IMR-90 (cell line): Measurements from ENCODE around the gene DIP2B. TPM values are rescaled to one million over a fixed set of nuclear protein-coding genes. Genes with fewer than 3 reads are reported as not detected.

Source experiments
- ATAC-seq: fragments of 200-7000 bp; cut with Tn5 transposase; 2 replicates; pipeline ENCODE4 v1.9.1; 2020; ENCODE audit warnings: low read depth, mild to moderate bottlenecking, moderate library complexity
- BruUV-seq: library from RNA; stranded (reverse); fragments of 400-500 nt; replicated peaks from 2 replicates; lab custom pipeline; 2021; lab: Mats Ljungman, UMichigan
- CTCF ChIA-PET: fragments of 300-600 bp; formaldehyde crosslinking; extraction: SDS; loops from one replicate; lab custom pipeline; 2021; ENCODE audit warnings: antibody characterized with exemption; lab: Yijun Ruan, JAX
- POLR2A ChIA-PET: fragments of 300-600 bp; sonication (Branson Sonifier 250); formaldehyde crosslinking; loops from one replicate; lab custom pipeline; 2022; ENCODE audit warnings: antibody characterized with exemption; ENCODE audit not compliant: unreplicated experiment; lab: Charles Lee
- DNase-seq: peaks from one replicate; pipeline ENCODE4 v3.0.0; 2013
- H2AFZ ChIP-seq: replicated peaks from 2 replicates; pipeline ENCODE3; 2013; ENCODE audit warnings: low read length, mild to moderate bottlenecking; ENCODE audit not compliant: poor library complexity
- H2AK5ac ChIP-seq: 2 replicates; pipeline ENCODE4 v1.6.1; 2013; ENCODE audit warnings: low read depth, low read length, inconsistent platforms
- H2AK9ac ChIP-seq: replicated peaks from 2 replicates; pipeline ENCODE3; 2013; ENCODE audit warnings: mild to moderate bottlenecking, low read depth, low read length, moderate library complexity; ENCODE audit not compliant: poor library complexity
- H2BK120ac ChIP-seq: 2 replicates; pipeline ENCODE4 v1.6.1; 2013; ENCODE audit warnings: low read depth, low read length, inconsistent platforms
- H2BK15ac ChIP-seq: 3 replicates; pipeline ENCODE4 v1.6.1; 2013; ENCODE audit warnings: low read depth, low read length, inconsistent platforms
- H2BK20ac ChIP-seq: 2 replicates; pipeline ENCODE4 v1.6.1; 2013; ENCODE audit warnings: low read depth, mild to moderate bottlenecking, inconsistent platforms, low read length, moderate library complexity
- H2BK5ac ChIP-seq: 2 replicates; pipeline ENCODE4 v1.6.1; 2013; ENCODE audit warnings: mild to moderate bottlenecking, low read depth, low read length, inconsistent platforms; ENCODE audit not compliant: poor library complexity, severe bottlenecking
- H3K14ac ChIP-seq: replicated peaks from 2 replicates; pipeline ENCODE4 v1.6.1; 2013; ENCODE audit warnings: low read depth, low read length, inconsistent platforms
- H3K18ac ChIP-seq: 2 replicates; pipeline ENCODE4 v1.6.1; 2013; ENCODE audit warnings: low read depth, low read length, control low read depth
- H3K23ac ChIP-seq: 2 replicates; pipeline ENCODE4 v1.6.1; 2013; ENCODE audit warnings: low read depth, low read length, inconsistent platforms
- H3K27ac ChIP-seq: 2 replicates; pipeline ENCODE4 v1.5.1; 2013; ENCODE audit warnings: mild to moderate bottlenecking, control low read depth, low read length; ENCODE audit not compliant: insufficient read depth
- H3K27me3 ChIP-seq: 2 replicates; pipeline ENCODE4 v1.6.1; 2013; ENCODE audit warnings: low read length; ENCODE audit not compliant: control insufficient read depth, insufficient read depth
- H3K36me3 ChIP-seq: 2 replicates; pipeline ENCODE4 v1.6.1; 2013; ENCODE audit warnings: low read length, mixed read lengths; ENCODE audit not compliant: control insufficient read depth, insufficient read depth
- H3K4ac ChIP-seq: 2 replicates; pipeline ENCODE4 v1.6.1; 2013; ENCODE audit warnings: low read depth, low read length, inconsistent platforms
- H3K4me1 ChIP-seq: 2 replicates; pipeline ENCODE4 v1.6.1; 2013; ENCODE audit warnings: low read length, mixed read lengths; ENCODE audit not compliant: control insufficient read depth, insufficient read depth
- H3K4me2 ChIP-seq: 2 replicates; pipeline ENCODE4 v1.6.1; 2013; ENCODE audit warnings: low read depth, mild to moderate bottlenecking, control low read depth, low read length, moderate library complexity
- H3K4me3 ChIP-seq: 2 replicates; pipeline ENCODE4 v1.5.1; 2013; ENCODE audit warnings: low read depth, mild to moderate bottlenecking, control low read depth, low read length, moderate library complexity; ENCODE audit not compliant: insufficient read depth
- H3K56ac ChIP-seq: 2 replicates; pipeline ENCODE4 v1.6.1; 2013; ENCODE audit warnings: low read length, inconsistent platforms; ENCODE audit not compliant: insufficient read depth; ENCODE audit errors: extremely low read depth
- H3K79me1 ChIP-seq, 2 experiments: 2 replicates each; pipeline ENCODE4 v1.6.1; 2013; ENCODE audit warnings: low read length in 2 of 2, inconsistent platforms in 1 of 2, low read depth in 1 of 2
- H3K9ac ChIP-seq: 2 replicates; pipeline ENCODE4 v1.6.1; 2013; ENCODE audit warnings: low read depth, low read length, control low read depth
- H3K9me1 ChIP-seq: 2 replicates; pipeline ENCODE4 v1.6.1; 2013; ENCODE audit warnings: low read length, inconsistent platforms; ENCODE audit not compliant: insufficient read depth
- H3K9me3 ChIP-seq: 2 replicates; pipeline ENCODE4 v1.6.1; 2013; ENCODE audit warnings: low read length; ENCODE audit not compliant: control insufficient read depth, insufficient read depth
- H4K20me1 ChIP-seq: 2 replicates; pipeline ENCODE4 v1.6.1; 2013; ENCODE audit warnings: low read length, inconsistent platforms; ENCODE audit not compliant: insufficient read depth
- H4K5ac ChIP-seq: 2 replicates; pipeline ENCODE4 v1.6.1; 2013; ENCODE audit warnings: mild to moderate bottlenecking, low read depth, low read length, control low read depth
- H4K8ac ChIP-seq, 2 experiments: 2 replicates each; pipeline ENCODE4 v1.6.1; 2013; ENCODE audit warnings: low read depth in 2 of 2, low read length in 2 of 2, control low read depth in 1 of 2, inconsistent platforms in 1 of 2
- H4K91ac ChIP-seq: 2 replicates; pipeline ENCODE4 v1.6.1; 2013; ENCODE audit warnings: low read depth, low read length, inconsistent platforms; ENCODE audit not compliant: insufficient read depth
- BHLHE40 ChIP-seq: fragments of 150-350 bp; IDR thresholded peaks from 2 replicates; pipeline ENCODE4 v1.6.1; 2016; ENCODE audit warnings: mild to moderate bottlenecking, low read depth, low read length
- CEBPB ChIP-seq: IDR thresholded peaks from 2 replicates; pipeline ENCODE4 v1.6.1; 2012; ENCODE audit warnings: low read depth, low read length, improper control_type of control experiment
- FOS ChIP-seq: fragments of 150-350 bp; IDR thresholded peaks from 2 replicates; pipeline ENCODE4 v1.6.1; 2016; ENCODE audit warnings: low read depth, low read length
- MAFK ChIP-seq: IDR thresholded peaks from 2 replicates; pipeline ENCODE4 v1.6.1; 2012; ENCODE audit warnings: low read depth, low read length, improper control_type of control experiment
- MAZ ChIP-seq: IDR thresholded peaks from 2 replicates; pipeline ENCODE4 v1.6.1; 2012; ENCODE audit warnings: low read depth, mild to moderate bottlenecking, low read length, improper control_type of control experiment, moderate library complexity, borderline replicate concordance
- MXI1 ChIP-seq: IDR thresholded peaks from 2 replicates; pipeline ENCODE4 v1.6.1; 2012; ENCODE audit warnings: low read depth, mild to moderate bottlenecking, low read length, moderate library complexity, borderline replicate concordance
- NFE2L2 ChIP-seq: fragments of 150-350 bp; IDR thresholded peaks from 2 replicates; pipeline ENCODE4 v1.6.1; 2016; ENCODE audit warnings: low read depth, mild to moderate bottlenecking, low read length
- POLR2A ChIP-seq: IDR thresholded peaks from 2 replicates; pipeline ENCODE4 v1.6.1; 2012; ENCODE audit warnings: mild to moderate bottlenecking, low read depth, low read length
- RAD21 ChIP-seq: IDR thresholded peaks from 2 replicates; pipeline ENCODE4 v1.6.1; 2012; ENCODE audit warnings: low read length, improper control_type of control experiment
- RCOR1 ChIP-seq: IDR thresholded peaks from 2 replicates; pipeline ENCODE4 v1.6.1; 2012; ENCODE audit warnings: mild to moderate bottlenecking, low read length, improper control_type of control experiment; ENCODE audit not compliant: insufficient replicate concordance
- RFX5 ChIP-seq: IDR thresholded peaks from 2 replicates; pipeline ENCODE4 v1.8.0; 2012; ENCODE audit warnings: low read depth, mild to moderate bottlenecking, low read length, moderate library complexity
- SMC3 ChIP-seq: fragments of 150-350 bp; IDR thresholded peaks from 2 replicates; pipeline ENCODE4 v1.6.1; 2016; ENCODE audit warnings: low read depth, mild to moderate bottlenecking, antibody characterized with exemption, low read length, moderate library complexity
- WGBS, 2 experiments: methylation state at CpG; one replicate each; pipeline versions ENCODE4 v1.1.5 to v1.1.7; 2013; ENCODE audit warnings: missing lambda C conversion rate in 2 of 2; ENCODE audit not compliant: insufficient read length in 1 of 2; ENCODE audit errors: extremely low coverage in 2 of 2; 5-methylcytosine and 5-hydroxymethylcytosine counted together
- dilution Hi-C: fragments of 300-500 bp; cut with HindIII; formaldehyde crosslinking; loops from one replicate; pipeline ENCODE4 v1.14.3; 2018; ENCODE audit warnings: low sequenced_read_pairs; ENCODE audit not compliant: unreplicated experiment
- in situ Hi-C: fragments of 300-500 bp; cut with MboI; formaldehyde crosslinking; loops from 3 replicates; pipeline ENCODE4 v1.14.3; 2019; ENCODE audit warnings: low sequenced_read_pairs, inconsistent platforms, mixed read lengths
- intact Hi-C: fragments of 100-400 bp; cut with micrococcal nuclease; formaldehyde crosslinking; loops from 2 replicates; pipeline ENCODE4 v1.10.0; 2022
- polyA plus RNA-seq, 3 experiments: library from polyadenylated mRNA; depleted of rRNA; stranded (reverse); fragments of >200 nt; gene quantifications; 2 replicates each; pipeline ENCODE4 v1.2.3, GENCODE V29; 2012; ENCODE audit warnings: low replicate concordance in 1 of 3
- total RNA-seq: library from RNA; depleted of rRNA; stranded (reverse); fragments of >200 nt; gene quantifications from 2 replicates; pipeline ENCODE4 v1.2.3, GENCODE V29; 2012
- TF ChIP-seq, protein P1 (sequence below): conservative IDR thresholded peaks from 2 replicates; pipeline ENCODE4 v1.5.1; 2012; ENCODE audit warnings: mild to moderate bottlenecking, low read depth, low read length, improper control_type of control experiment
- TF ChIP-seq, protein P2 (sequence below): fragments of 150-350 bp; IDR thresholded peaks from 2 replicates; pipeline ENCODE4 v1.6.1; 2016; ENCODE audit warnings: low read depth, mild to moderate bottlenecking, low read length, moderate library complexity, borderline replicate concordance
- TF ChIP-seq, protein P3 (sequence below): fragments of 150-350 bp; IDR thresholded peaks from 2 replicates; pipeline ENCODE4 v1.6.1; 2017; ENCODE audit warnings: mild to moderate bottlenecking, antibody characterized with exemption, low read length, low read depth

DIP2B gene
- total and polyA plus RNA-seq, 2 of the 4 experiments (the other 2 are of a cell fraction) = 7.7 to 12.9 TPM

DNA sequence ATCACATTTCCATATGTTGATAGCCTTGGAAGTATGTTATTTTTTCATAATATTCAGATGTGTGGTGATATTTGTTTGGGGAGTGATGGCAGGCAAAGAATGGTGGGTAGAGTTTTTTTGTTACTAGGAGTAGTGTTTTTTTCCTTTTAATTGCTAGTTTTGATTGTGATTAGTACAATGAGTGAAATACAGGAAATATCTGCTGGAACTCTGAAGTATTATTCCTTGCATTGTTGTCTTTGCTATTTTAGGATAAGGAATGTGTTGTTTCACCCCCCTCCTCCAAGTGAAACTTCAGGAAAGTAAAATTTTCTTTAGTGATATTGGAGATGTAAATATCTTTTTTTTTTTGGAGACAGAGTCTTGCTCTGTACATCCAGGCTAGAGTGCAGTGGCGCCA is 105.4 kb downstream of the DIP2B start:
- no peak overlapping the region for H2BK5ac ChIP-seq
- peaks cover 4% of the 10 kb centered on the region; the same call in 1 of the 2 replicates for H3K4me1 ChIP-seq
- POLR2A ChIA-PET = no interaction called here
- H4K8ac ChIP-seq = no peak overlapping the region
- no TSS peak for BruUV-seq
- no peak overlapping the region for H3K4me3 ChIP-seq
- H3K18ac ChIP-seq = no peak overlapping the region
- no peaks in the 10 kb centered on the region for H3K27me3 ChIP-seq
- no peaks in the 10 kb centered on the region for H3K36me3 ChIP-seq
- H2BK15ac ChIP-seq = no peak overlapping the region
- DNase-seq = no peak
- no peak for ATAC-seq
- no peak overlapping the region for H3K23ac ChIP-seq
- H3K79me1 ChIP-seq = peaks cover 17 to 38% of the 10 kb centered on the region in 2 experiments
- H3K9ac ChIP-seq = no peak overlapping the region
- intact Hi-C loops = no loop called here
- H2AK9ac ChIP-seq = no peak overlapping the region
- CTCF ChIA-PET = no interaction called here
- no peak overlapping the region for H2AK5ac ChIP-seq
- no peak overlapping the region for H3K56ac ChIP-seq
- H2BK20ac ChIP-seq = no peak overlapping the region
- TF ChIP-seq RFX5 (no peak), RAD21 (no peak), MAFK (no peak), SMC3 (no peak), NFE2L2 (no peak), FOS (no peak), MXI1 (no peak), MAZ (no peak), POLR2A (no peak), CEBPB (no peak), BHLHE40 (no peak), RCOR1 (no peak)
- TF ChIP-seq, protein P1, sequence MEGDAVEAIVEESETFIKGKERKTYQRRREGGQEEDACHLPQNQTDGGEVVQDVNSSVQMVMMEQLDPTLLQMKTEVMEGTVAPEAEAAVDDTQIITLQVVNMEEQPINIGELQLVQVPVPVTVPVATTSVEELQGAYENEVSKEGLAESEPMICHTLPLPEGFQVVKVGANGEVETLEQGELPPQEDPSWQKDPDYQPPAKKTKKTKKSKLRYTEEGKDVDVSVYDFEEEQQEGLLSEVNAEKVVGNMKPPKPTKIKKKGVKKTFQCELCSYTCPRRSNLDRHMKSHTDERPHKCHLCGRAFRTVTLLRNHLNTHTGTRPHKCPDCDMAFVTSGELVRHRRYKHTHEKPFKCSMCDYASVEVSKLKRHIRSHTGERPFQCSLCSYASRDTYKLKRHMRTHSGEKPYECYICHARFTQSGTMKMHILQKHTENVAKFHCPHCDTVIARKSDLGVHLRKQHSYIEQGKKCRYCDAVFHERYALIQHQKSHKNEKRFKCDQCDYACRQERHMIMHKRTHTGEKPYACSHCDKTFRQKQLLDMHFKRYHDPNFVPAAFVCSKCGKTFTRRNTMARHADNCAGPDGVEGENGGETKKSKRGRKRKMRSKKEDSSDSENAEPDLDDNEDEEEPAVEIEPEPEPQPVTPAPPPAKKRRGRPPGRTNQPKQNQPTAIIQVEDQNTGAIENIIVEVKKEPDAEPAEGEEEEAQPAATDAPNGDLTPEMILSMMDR = no peak
- TF ChIP-seq, protein P2, sequence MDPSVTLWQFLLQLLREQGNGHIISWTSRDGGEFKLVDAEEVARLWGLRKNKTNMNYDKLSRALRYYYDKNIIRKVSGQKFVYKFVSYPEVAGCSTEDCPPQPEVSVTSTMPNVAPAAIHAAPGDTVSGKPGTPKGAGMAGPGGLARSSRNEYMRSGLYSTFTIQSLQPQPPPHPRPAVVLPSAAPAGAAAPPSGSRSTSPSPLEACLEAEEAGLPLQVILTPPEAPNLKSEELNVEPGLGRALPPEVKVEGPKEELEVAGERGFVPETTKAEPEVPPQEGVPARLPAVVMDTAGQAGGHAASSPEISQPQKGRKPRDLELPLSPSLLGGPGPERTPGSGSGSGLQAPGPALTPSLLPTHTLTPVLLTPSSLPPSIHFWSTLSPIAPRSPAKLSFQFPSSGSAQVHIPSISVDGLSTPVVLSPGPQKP = no peak
- TF ChIP-seq, protein P3, sequence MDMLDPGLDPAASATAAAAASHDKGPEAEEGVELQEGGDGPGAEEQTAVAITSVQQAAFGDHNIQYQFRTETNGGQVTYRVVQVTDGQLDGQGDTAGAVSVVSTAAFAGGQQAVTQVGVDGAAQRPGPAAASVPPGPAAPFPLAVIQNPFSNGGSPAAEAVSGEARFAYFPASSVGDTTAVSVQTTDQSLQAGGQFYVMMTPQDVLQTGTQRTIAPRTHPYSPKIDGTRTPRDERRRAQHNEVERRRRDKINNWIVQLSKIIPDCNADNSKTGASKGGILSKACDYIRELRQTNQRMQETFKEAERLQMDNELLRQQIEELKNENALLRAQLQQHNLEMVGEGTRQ = no peak
- no peaks in the 10 kb centered on the region for H4K20me1 ChIP-seq
- H3K14ac ChIP-seq = no peak overlapping the region
- H3K9me1 ChIP-seq = peaks cover 14% of the 10 kb centered on the region
- no peak overlapping the region for H3K4me2 ChIP-seq
- H2BK120ac ChIP-seq = no peak overlapping the region
- no peak overlapping the region for H3K4ac ChIP-seq
- dilution Hi-C loops = no loop called here
- H3K27ac ChIP-seq = no peak overlapping the region
- no peak overlapping the region for H4K5ac ChIP-seq
- no CpG with 5 or more reads among the region's 1 CpG for WGBS, 2 experiments
- H4K91ac ChIP-seq = no peak overlapping the region
- H3K9me3 ChIP-seq = no peaks in the 10 kb centered on the region
- H2AFZ ChIP-seq = no peak overlapping the region
- in situ Hi-C loops = no loop called here
